HCT116 (cell line): Measurements from ENCODE around the gene PADI4. TPM values are rescaled to one million over a fixed set of nuclear protein-coding genes. Genes with fewer than 3 reads are reported as not detected.
A peak's percentile ranks its signal among the peaks of the same experiment; 100 is the strongest.

Experiments
- ATAC-seq: fragments of 200-7000 bp; cut with Tn5 transposase; 2 replicates; pipeline ENCODE4 v1.9.1; 2020; ENCODE audit warnings: mild to moderate bottlenecking, moderate library complexity
- BruUV-seq: library from RNA; stranded (reverse); fragments of 400-500 nt; replicated peaks from 2 replicates; lab custom pipeline; 2021; lab: Mats Ljungman, UMichigan
- CTCF ChIA-PET: fragments of 300-600 bp; sonication (Branson Sonifier 250); formaldehyde crosslinking; loops from one replicate; lab custom pipeline; 2021; ENCODE audit warnings: antibody characterized with exemption; lab: Charles Lee
- POLR2A ChIA-PET: fragments of 300-600, 350-600 bp; sonication (Branson Sonifier 250); formaldehyde crosslinking; loops from one replicate; lab custom pipeline; 2021; ENCODE audit warnings: antibody characterized with exemption; lab: Charles Lee
- RAD21 ChIA-PET, 2 experiments: fragments of 300-600 bp; sonication (Branson Sonifier 250); formaldehyde crosslinking; loops; one replicate each; lab custom pipeline; 2023; ENCODE audit warnings: low total read pairs in 2 of 2; ENCODE audit not compliant: uncharacterized antibody in 2 of 2, unreplicated experiment in 2 of 2, low non-redundant PET in 1 of 2; lab: Charles Lee
- DNase-seq: peaks from one replicate; pipeline ENCODE4 v3.0.0-alpha.2; 2010; ENCODE audit warnings: low read depth, low spot score
- H2AFZ ChIP-seq: fragments of 200-600 bp; shearing (Covaris generic), sonication (generic); 2 replicates; pipeline ENCODE4 v1.6.1; 2017; ENCODE audit warnings: low read depth, mixed run types, mixed read lengths, antibody characterized with exemption, low read length; ENCODE audit not compliant: poor library complexity, severe bottlenecking
- H3K27ac ChIP-seq: 2 replicates; pipeline ENCODE4 v1.5.1; 2012; ENCODE audit warnings: low read depth, low read length
- H3K27me3 ChIP-seq: fragments of 200-600 bp; sonication (generic); 2 replicates; pipeline ENCODE4 v1.6.1; 2016; ENCODE audit warnings: mixed run types, low read length, mixed read lengths; ENCODE audit not compliant: insufficient read depth
- H3K36me3 ChIP-seq, 2 experiments: fragments of 200-500 bp in 1 of 2; fragments of 200-600 bp in 1 of 2; sonication (Bioruptor generic) in 1 of 2; sonication (generic) in 1 of 2; 2 replicates each; pipeline versions ENCODE4 v1.5.1 to v1.6.1; 2014 to 2016; ENCODE audit warnings: low read length in 2 of 2, inconsistent platforms in 1 of 2, mixed read lengths in 1 of 2, mixed run types in 1 of 2; ENCODE audit not compliant: insufficient read depth in 2 of 2, control insufficient read depth in 1 of 2
- H3K4me1 ChIP-seq, 2 experiments: fragments of 200-600 bp in 1 of 2; sonication (generic) in 1 of 2; 2 replicates each; pipeline versions ENCODE4 v1.5.1 to v1.6.1; 2012 to 2017; ENCODE audit warnings: low read length in 2 of 2, inconsistent platforms in 1 of 2, mild to moderate bottlenecking in 1 of 2, mixed read lengths in 1 of 2, mixed run types in 1 of 2, moderate library complexity in 1 of 2; ENCODE audit not compliant: insufficient read depth in 2 of 2, control insufficient read depth in 1 of 2
- H3K4me2 ChIP-seq: fragments of 200-600 bp; sonication (generic); 2 replicates; pipeline ENCODE4 v1.6.1; 2017; ENCODE audit warnings: mixed run types, low read length, mixed read lengths
- H3K4me3 ChIP-seq, 2 experiments: fragments of 200-600 bp in 1 of 2; sonication (generic) in 1 of 2; replicated peaks in 1 of 2; 2 replicates each; pipeline ENCODE4 v1.5.1; 2011 to 2016; ENCODE audit warnings: low read length in 2 of 2, control low read depth in 1 of 2, low read depth in 1 of 2, mild to moderate bottlenecking in 1 of 2, mixed read lengths in 1 of 2, mixed run types in 1 of 2
- H3K79me2 ChIP-seq: fragments of 200-600 bp; sonication (generic); 2 replicates; pipeline ENCODE4 v1.6.1; 2017; ENCODE audit warnings: mild to moderate bottlenecking, mixed run types, low read length, moderate library complexity, mixed read lengths; ENCODE audit not compliant: insufficient read depth
- H3K9ac ChIP-seq: fragments of 200-600 bp; sonication (generic); 2 replicates; pipeline ENCODE4 v1.6.1; 2016; ENCODE audit warnings: low read length, mixed read lengths
- H3K9me2 ChIP-seq: fragments of 200-600 bp; sonication (generic), shearing (Covaris generic); 2 replicates; pipeline ENCODE4 v1.6.1; 2017; ENCODE audit warnings: mixed run types, mild to moderate bottlenecking, moderate library complexity; ENCODE audit not compliant: insufficient read depth
- H3K9me3 ChIP-seq, 2 experiments: fragments of 200-500 bp in 1 of 2; fragments of 200-600 bp in 1 of 2; sonication (Bioruptor generic) in 1 of 2; sonication (generic) in 1 of 2; 2 replicates each; pipeline ENCODE4 v1.6.1; 2014 to 2017; ENCODE audit warnings: low read length in 2 of 2, mixed read lengths in 2 of 2, inconsistent platforms in 1 of 2, low read depth in 1 of 2, mild to moderate bottlenecking in 1 of 2, mixed run types in 1 of 2, moderate library complexity in 1 of 2; ENCODE audit not compliant: control insufficient read depth in 1 of 2, insufficient read depth in 1 of 2
- H4K20me1 ChIP-seq: fragments of 200-600 bp; sonication (generic), shearing (Covaris generic); 2 replicates; pipeline ENCODE4 v1.6.1; 2017; ENCODE audit warnings: mixed run types, mild to moderate bottlenecking, moderate library complexity; ENCODE audit not compliant: insufficient read depth
- CBX3 ChIP-seq: IDR thresholded peaks from 2 replicates; pipeline ENCODE4 v1.6.1; 2012; ENCODE audit warnings: low read depth
- CEBPB ChIP-seq: IDR thresholded peaks from 2 replicates; pipeline ENCODE4 v1.6.1; 2012; ENCODE audit warnings: low read depth
- EGR1 ChIP-seq: IDR thresholded peaks from 2 replicates; pipeline ENCODE4 v1.6.1; 2012; ENCODE audit warnings: low read depth
- ELF1 ChIP-seq: IDR thresholded peaks from 2 replicates; pipeline ENCODE4 v1.6.1; 2012; ENCODE audit warnings: low read depth, borderline replicate concordance
- JUND ChIP-seq: IDR thresholded peaks from 2 replicates; pipeline ENCODE4 v1.6.1; 2012
- TCF7L2 ChIP-seq: IDR thresholded peaks from 2 replicates; pipeline ENCODE4 v1.7.0; 2011; ENCODE audit warnings: borderline replicate concordance, inconsistent platforms; ENCODE audit not compliant: insufficient read depth, insufficient read length; ENCODE audit errors: extremely low read depth
- intact Hi-C: fragments of 100-400 bp; cut with micrococcal nuclease; formaldehyde crosslinking; loops from 2 replicates; pipeline ENCODE4 v1.10.0; 2022
- total RNA-seq: library from RNA; stranded (reverse); gene quantifications from one replicate; pipeline ENCODE4 v1.2.1, GENCODE V29; 2021; ENCODE audit not compliant: unreplicated experiment
- TF ChIP-seq, protein P1 (sequence below): IDR thresholded peaks from 2 replicates; pipeline ENCODE4 v1.6.1; 2012
- TF ChIP-seq, protein P2 (sequence below): IDR thresholded peaks from 2 replicates; pipeline ENCODE4 v1.6.1; 2012

The PADI4 gene
- total RNA-seq, 1 experiment from 2014 or later: 0.44 TPM

DNA sequence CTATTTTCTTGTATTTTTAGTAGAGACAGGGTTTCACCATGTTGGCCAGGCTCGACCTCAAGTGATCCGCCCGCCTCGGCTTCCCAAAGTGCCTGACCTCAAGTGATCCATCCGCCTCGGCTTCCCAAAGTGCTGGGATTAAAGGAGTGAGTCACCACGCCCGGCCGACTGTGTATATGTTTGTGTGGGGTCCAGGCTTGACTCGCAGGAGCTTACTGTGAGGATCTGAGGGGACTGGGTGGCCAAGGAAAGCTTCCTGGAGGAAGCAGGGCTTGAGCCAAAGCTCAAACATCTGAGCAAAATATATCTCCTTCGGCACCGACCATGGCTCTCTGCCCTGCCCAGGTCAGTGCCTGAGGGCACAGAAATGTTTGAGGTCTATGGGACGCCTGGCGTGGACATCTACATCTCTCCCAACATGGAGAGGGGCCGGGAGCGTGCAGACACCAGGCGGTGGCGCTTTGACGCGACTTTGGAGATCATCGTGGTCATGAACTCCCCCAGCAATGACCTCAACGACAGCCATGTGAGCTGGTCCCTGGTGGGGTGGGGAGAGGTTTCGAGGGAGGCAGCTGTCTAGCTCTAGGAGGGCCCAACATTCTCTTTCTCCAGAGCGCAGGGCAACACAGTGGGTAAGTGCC is 48.6 kb upstream of the PADI4 start (continued):
- no peak for TF ChIP-seq CBX3
- TF ChIP-seq EGR1: no peak
- no peak for TF ChIP-seq CEBPB
- TF ChIP-seq, protein P1, sequence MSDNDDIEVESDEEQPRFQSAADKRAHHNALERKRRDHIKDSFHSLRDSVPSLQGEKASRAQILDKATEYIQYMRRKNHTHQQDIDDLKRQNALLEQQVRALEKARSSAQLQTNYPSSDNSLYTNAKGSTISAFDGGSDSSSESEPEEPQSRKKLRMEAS: peak; percentile 72

DNA sequence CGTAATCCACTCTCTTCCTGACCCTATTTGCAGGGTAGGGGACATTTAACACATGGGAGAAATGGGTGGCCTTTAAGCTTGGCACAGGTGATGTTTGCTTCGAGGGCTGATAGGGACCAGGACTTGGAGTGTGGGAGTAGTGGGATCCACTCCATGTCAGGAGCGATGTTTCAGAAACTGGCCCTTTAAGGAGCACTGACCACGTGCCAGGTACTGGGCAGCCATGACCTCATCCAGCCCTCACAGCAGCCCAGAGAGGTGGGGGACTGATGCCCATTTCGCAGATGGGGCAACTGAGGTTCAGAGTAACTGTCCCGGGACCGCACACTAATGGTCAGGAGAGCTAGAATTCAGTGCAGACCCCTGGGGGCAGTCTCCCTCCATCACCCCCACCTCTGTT is 47.7 kb upstream of the PADI4 start:
- CTCF ChIA-PET: interaction anchor here (1.4 to 1.5 kb wide), 2 partner anchors 10 to 14 kb away, joined by 6 read pairs; no protein-coding TSS in a partner anchor
- H3K27ac ChIP-seq: no peak overlapping the region
- H2AFZ ChIP-seq: no peak overlapping the region
- H3K4me2 ChIP-seq: peak overlapping the region; percentile 87
- ATAC-seq (no peak), DNase-seq (no peak)
- H3K4me1 ChIP-seq: peaks cover 20 to 23% of the 10 kb centered on the region in 2 experiments
- peaks cover 6% of the 10 kb centered on the region for H3K27me3 ChIP-seq
- intact Hi-C loops: no loop called here
- RAD21 ChIA-PET: no interaction called here
- no peak overlapping the region for H3K9ac ChIP-seq
- no peaks in the 10 kb centered on the region for H4K20me1 ChIP-seq
- no peak overlapping the region for H3K4me3 ChIP-seq
- no peaks in the 10 kb centered on the region for H3K79me2 ChIP-seq
- TF ChIP-seq JUND: no peak
- TF ChIP-seq, protein P1: no peak
- no peak for TF ChIP-seq ELF1
- TF ChIP-seq, protein P2, sequence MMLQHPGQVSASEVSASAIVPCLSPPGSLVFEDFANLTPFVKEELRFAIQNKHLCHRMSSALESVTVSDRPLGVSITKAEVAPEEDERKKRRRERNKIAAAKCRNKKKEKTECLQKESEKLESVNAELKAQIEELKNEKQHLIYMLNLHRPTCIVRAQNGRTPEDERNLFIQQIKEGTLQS: no peak
- no peak for TF ChIP-seq TCF7L2
- no peaks in the 10 kb centered on the region for H3K9me2 ChIP-seq
- H3K9me3 ChIP-seq: no peaks in the 10 kb centered on the region
- no peaks in the 10 kb centered on the region for H3K36me3 ChIP-seq
- BruUV-seq: no TSS peak
- POLR2A ChIA-PET: interaction anchor here (2.2 kb wide), 1 partner anchor 12 kb away, joined by 8 read pairs; the partner anchor contains the start of gene PADI3
